ENCODE results near the gene CDH4.

Gene CDH4

DNA sequence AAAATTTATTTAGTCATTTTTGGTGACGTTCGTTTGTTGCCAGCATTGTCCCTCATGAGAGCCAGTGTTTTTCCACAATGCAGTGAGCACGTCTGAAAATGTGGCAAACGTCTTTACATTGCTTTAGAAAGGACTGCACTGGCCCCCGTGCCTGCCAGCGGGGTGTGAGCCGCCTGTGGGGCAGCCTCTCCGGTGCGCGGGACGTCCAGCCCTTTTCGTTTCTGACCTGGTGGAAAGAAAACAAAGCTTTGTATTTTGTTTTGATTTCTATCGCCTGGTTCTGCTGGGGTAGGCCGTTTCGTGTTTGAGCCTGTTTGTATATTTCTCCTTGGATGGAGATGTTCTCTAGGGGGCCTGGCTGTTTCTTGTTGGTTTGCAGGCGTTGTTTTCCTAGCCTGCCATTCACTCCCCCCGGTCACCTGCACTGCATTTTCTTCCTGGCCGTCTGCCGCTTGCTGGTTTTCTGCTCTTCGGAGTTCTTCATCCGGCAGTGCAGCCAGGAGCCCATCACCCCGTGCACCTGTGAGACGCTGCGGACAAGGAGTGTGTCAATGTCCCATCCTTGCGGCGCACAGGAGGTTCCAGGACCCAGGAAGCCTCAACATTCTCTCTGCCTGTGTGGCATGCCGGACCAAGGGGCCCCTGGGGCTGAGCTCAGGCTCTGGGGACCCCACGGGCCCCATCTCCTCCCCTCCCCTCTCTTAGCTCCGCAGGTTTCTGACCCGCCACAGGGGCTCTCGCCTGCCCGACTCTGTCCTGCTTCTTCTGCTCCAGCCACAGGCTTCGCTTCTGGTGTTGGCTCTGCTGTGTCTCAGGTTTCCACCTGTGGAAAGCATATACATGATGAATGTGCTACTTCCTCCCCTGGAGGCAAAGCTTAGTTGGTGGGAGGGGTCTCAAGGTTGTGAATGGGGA is 100.5 kb downstream of the CDH4 start:
- Mint-ChIP-seq H3K4me3 (no peak overlapping the region), H3K9me3 (peaks cover 5% of the 10 kb centered on the region), H3K27ac (ENCODE audit: low read depth) (no peak overlapping the region), H3K27me3 (peaks cover 19% of the 10 kb centered on the region), H3K36me3 (ENCODE audit: insufficient read depth) (no peaks in the 10 kb centered on the region), H3K4me1 (no peaks in the 10 kb centered on the region)
- DNase-seq (ENCODE audit: low spot score in 2 of 2), result no peak
- no peak for ATAC-seq (replicated peaks; ENCODE audit: extremely low read depth, poor library complexity, severe bottlenecking)

DNA sequence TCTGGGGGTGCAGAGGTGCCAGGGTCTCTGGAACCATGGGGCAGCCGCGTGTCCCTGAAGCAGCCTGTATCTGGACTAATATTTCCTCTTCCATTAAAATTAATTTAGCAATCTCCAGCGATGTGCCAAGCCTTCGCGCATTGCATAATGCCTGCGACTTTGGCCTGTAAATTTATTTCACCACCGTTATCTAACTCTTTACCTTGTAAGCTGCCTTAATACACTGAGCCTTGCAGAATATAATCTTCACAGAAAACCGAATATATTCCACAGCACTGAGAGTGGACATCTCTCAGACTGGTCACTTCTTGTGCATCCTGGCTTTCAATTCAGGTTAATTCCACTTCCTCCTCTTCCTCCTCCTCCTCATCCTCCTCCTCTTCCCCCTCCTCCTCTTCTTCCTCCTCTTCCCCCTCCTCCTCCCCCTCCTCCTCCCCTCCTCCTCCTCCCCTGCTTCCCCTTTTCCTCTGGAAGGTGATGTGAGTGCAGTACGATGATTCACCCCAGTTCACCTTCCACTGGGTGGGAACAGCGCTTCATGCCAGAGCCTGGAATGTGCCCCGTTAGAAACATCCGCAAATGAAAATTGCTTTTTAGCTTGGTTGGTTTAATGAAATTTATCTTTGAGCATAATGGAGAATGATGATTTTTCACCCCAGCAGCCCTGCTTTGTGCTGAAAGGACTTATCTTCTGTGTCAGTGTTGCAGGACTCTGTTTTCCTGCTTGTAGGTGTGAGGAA is 101.4 kb downstream of the CDH4 start:
- ATAC-seq (replicated peaks; ENCODE audit: extremely low read depth, poor library complexity, severe bottlenecking) (no peak), DNase-seq (ENCODE audit: low spot score in 2 of 2) (no peak)
- no peaks in the 10 kb centered on the region for H3K4me1 Mint-ChIP-seq
- no peaks in the 10 kb centered on the region for H3K36me3 Mint-ChIP-seq (ENCODE audit: insufficient read depth)
- H3K4me3 Mint-ChIP-seq, result no peak overlapping the region
- H3K27me3 Mint-ChIP-seq, result peaks cover 26% of the 10 kb centered on the region
- peaks cover 5% of the 10 kb centered on the region for H3K9me3 Mint-ChIP-seq
- no peak overlapping the region for H3K27ac Mint-ChIP-seq (ENCODE audit: low read depth)

DNA sequence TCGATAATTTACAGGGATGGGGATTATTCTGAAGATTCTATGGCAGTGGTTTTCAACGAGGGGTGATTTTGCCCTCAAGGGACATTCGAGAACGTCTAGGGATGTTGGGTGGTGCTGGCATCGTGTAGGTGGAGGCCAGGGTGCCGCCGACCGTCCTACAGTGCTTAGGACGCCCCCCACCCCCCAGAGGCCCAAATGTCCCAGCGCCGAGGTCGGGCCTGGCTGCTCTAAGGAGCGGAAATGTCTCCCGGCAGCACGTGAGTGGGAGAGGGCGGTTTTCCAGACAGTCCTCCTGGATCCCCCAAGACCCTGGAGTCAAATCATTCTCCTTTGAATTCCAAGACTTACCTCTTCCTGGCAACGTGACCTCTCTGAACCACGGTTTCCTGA is 101.9 kb downstream of the CDH4 start:
- Mint-ChIP-seq H3K9me3 (peaks cover 5% of the 10 kb centered on the region), H3K4me3 (no peak overlapping the region), H3K4me1 (no peaks in the 10 kb centered on the region), H3K27me3 (peaks cover 26% of the 10 kb centered on the region), H3K27ac (ENCODE audit: low read depth) (no peak overlapping the region), H3K36me3 (ENCODE audit: insufficient read depth) (no peaks in the 10 kb centered on the region)
- ATAC-seq (replicated peaks; ENCODE audit: extremely low read depth, poor library complexity, severe bottlenecking), result no peak
- DNase-seq (ENCODE audit: low spot score in 2 of 2), result no peak

DNA sequence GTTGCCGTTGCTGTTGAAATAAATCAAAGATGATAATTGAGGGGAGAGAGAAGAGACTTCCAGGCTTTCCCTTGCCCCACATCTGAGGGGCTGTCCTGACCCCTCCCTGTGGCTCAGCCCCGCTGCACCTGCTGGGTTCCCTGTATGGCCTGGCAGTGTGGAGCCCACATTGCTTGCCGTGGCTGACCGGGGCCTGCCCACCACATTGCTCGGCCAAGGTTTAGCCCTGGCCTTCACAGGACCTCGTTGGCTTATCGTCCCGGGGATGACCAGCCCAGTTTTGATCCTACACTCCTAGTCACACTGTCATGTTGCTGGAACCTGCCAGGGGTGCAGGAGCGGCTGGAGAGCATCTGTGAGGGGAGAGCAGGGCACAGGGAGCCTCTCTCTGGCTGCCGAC is 102.4 kb downstream of the CDH4 start:
- no peak for DNase-seq (ENCODE audit: low spot score in 2 of 2)
- H3K9me3 Mint-ChIP-seq, result peaks cover 5% of the 10 kb centered on the region
- H3K36me3 Mint-ChIP-seq (ENCODE audit: insufficient read depth), result no peaks in the 10 kb centered on the region
- no peak overlapping the region for H3K4me3 Mint-ChIP-seq
- peaks cover 27% of the 10 kb centered on the region for H3K27me3 Mint-ChIP-seq
- no peak for ATAC-seq (replicated peaks; ENCODE audit: extremely low read depth, poor library complexity, severe bottlenecking)
- no peak overlapping the region for H3K27ac Mint-ChIP-seq (ENCODE audit: low read depth)
- no peaks in the 10 kb centered on the region for H3K4me1 Mint-ChIP-seq

DNA sequence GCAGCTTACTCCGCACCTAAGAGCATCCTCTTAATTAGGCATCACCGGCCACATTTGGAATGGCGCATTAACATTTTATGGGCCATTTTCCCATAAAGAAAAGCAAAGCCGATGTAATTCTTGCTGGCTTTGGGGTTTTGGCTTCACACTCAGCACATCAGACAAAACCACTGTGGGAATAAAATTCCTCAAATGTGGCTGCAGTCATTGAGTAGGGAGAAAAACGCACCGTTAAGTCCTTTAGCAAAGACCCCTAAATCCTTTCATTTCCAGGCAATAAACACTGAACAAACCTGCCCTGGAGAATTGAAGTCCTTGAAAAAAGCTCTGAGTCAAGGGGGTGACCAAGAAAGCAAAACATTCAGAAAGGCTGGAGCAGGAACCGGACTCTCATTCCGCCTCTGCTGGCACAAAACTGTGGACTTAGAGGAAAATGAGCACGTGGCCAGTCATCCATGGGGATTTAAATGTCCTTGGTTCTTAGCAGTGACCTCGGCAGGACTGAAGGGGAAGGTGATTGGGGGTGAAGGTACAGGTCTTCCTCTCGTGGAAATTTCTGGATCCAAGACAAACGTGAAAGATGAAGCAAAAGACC is 102.9 kb downstream of the CDH4 start:
- DNase-seq (ENCODE audit: low spot score in 2 of 2) (no peak), ATAC-seq (replicated peaks; ENCODE audit: extremely low read depth, poor library complexity, severe bottlenecking) (no peak)
- peaks cover 32% of the 10 kb centered on the region for H3K27me3 Mint-ChIP-seq
- H3K9me3 Mint-ChIP-seq, result peaks cover 5% of the 10 kb centered on the region
- H3K27ac Mint-ChIP-seq (ENCODE audit: low read depth), result no peak overlapping the region
- no peaks in the 10 kb centered on the region for H3K4me1 Mint-ChIP-seq
- no peaks in the 10 kb centered on the region for H3K36me3 Mint-ChIP-seq (ENCODE audit: insufficient read depth)
- no peak overlapping the region for H3K4me3 Mint-ChIP-seq

DNA sequence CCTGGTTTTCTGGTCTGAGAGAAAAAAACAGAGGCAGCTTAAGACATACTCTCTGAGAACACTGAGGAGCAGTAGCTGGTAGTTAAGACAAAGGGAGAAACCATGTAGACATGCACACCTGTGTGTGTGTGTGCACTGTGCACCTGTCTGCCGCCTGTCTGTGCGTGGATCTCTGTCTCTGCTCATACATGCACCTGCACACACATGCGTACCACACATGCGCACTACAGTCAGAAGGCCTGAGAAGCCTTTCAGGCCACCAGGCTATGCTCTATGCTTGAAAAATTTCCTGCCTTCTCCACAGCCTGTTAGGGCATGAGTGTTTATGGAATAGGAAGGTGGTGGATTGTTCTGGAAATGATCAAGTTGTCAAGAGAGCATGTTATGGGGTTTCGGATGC is 103.5 kb downstream of the CDH4 start:
- Mint-ChIP-seq H3K9me3 (peaks cover 5% of the 10 kb centered on the region), H3K4me3 (no peak overlapping the region), H3K27ac (ENCODE audit: low read depth) (no peak overlapping the region), H3K4me1 (no peaks in the 10 kb centered on the region), H3K27me3 (peaks cover 37% of the 10 kb centered on the region), H3K36me3 (ENCODE audit: insufficient read depth) (no peaks in the 10 kb centered on the region)
- DNase-seq (ENCODE audit: low spot score in 2 of 2), result no peak
- no peak for ATAC-seq (replicated peaks; ENCODE audit: extremely low read depth, poor library complexity, severe bottlenecking)

DNA sequence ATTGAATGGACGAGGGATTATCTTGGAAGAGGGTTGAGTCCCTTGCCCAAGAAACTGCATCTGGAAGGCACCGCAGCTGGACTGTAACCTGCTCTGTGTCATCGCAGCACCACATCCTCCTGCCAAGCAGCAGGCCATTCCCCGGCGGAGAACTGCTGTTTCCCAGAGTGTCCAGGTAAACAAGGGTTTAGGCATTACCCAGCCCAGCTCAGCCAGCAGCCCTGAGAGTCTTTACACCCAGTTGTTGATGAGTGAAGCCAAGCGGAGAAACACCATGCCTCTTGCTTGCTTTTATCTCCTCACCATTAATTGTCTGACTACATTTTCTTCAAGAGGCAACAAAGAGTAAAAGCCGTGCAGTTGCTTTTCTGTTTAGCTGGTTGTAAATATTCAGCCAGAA is 104.1 kb downstream of the CDH4 start:
- Mint-ChIP-seq H3K27ac (ENCODE audit: low read depth) (no peak overlapping the region), H3K9me3 (peaks cover 5% of the 10 kb centered on the region), H3K27me3 (peaks cover 37% of the 10 kb centered on the region), H3K4me3 (no peak overlapping the region), H3K36me3 (ENCODE audit: insufficient read depth) (no peaks in the 10 kb centered on the region), H3K4me1 (no peaks in the 10 kb centered on the region)
- ATAC-seq (replicated peaks; ENCODE audit: extremely low read depth, poor library complexity, severe bottlenecking) (no peak), DNase-seq (ENCODE audit: low spot score in 2 of 2) (no peak)

DNA sequence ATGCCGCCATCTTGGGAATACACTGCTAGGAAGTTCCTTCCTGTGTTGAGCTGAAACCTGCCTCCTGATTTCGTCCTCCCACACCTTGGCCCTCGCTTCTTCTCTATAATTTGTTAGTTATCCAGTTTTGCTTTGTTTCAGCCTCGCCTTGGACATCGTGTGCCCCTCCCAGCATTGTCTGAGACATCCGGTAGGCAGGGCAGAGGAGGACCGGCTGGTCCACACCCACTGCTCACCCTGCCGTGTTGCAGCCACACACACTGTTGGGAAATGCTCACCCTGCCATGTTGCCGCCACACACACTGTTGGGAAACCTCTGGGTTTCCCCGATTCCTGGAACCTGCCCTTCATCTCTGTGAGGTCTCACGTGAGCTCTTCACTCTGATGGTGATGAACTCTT is 105.1 kb downstream of the CDH4 start:
- no peak for DNase-seq (ENCODE audit: low spot score in 2 of 2)
- peaks cover 5% of the 10 kb centered on the region for H3K9me3 Mint-ChIP-seq
- peaks cover 37% of the 10 kb centered on the region for H3K27me3 Mint-ChIP-seq
- H3K4me3 Mint-ChIP-seq, result no peak overlapping the region
- no peak for ATAC-seq (replicated peaks; ENCODE audit: extremely low read depth, poor library complexity, severe bottlenecking)
- H3K27ac Mint-ChIP-seq (ENCODE audit: low read depth), result no peak overlapping the region
- H3K4me1 Mint-ChIP-seq, result no peaks in the 10 kb centered on the region
- H3K36me3 Mint-ChIP-seq (ENCODE audit: insufficient read depth), result no peaks in the 10 kb centered on the region

DNA sequence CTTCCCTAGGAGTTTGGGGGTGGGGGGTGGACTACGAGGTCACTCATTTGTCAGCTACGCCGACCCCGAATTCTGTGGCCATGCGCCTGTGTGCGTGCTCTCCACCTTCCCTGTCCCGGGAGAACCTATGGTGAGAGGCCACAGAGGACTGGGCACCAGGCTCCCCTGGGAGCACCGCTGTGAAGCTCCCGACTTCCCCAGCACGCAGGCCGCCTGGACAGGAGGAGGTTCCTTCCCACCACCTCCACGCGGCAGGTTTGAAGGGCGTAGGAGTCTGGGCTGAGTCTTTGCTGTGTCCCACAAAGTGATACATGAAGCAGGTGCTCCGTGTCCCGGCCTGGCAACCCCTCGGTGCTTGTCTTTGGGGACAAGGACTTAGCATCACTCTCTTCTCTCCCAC is 107.2 kb downstream of the CDH4 start:
- no peak for DNase-seq (ENCODE audit: low spot score in 2 of 2)
- ATAC-seq (replicated peaks; ENCODE audit: extremely low read depth, poor library complexity, severe bottlenecking), result no peak
- Mint-ChIP-seq H3K36me3 (ENCODE audit: insufficient read depth) (no peaks in the 10 kb centered on the region), H3K27me3 (peaks cover 37% of the 10 kb centered on the region), H3K9me3 (peaks cover 5% of the 10 kb centered on the region), H3K27ac (ENCODE audit: low read depth) (no peak overlapping the region), H3K4me3 (no peak overlapping the region), H3K4me1 (no peaks in the 10 kb centered on the region)

DNA sequence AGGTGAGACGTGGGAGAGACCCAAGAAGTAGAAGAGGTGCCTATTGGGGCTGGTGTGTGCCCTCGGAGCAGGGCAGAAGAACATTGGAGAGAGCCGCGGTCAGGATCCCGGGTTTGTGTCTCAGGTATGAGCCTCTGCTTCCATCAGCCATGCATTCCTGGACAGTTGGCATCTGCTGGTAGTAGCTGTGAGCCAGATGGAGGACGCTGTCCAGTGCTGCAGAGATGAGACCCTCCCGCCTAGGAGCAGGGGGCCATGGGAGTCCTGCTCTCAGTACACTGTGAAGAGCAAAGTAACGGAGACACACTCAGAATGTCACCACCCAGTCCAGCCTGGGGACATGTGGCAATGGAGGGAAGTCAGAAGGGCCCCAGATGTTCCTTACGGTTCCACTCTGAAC is 108.2 kb downstream of the CDH4 start:
- peaks cover 5% of the 10 kb centered on the region for H3K9me3 Mint-ChIP-seq
- no peak overlapping the region for H3K27ac Mint-ChIP-seq (ENCODE audit: low read depth)
- no peaks in the 10 kb centered on the region for H3K4me1 Mint-ChIP-seq
- H3K36me3 Mint-ChIP-seq (ENCODE audit: insufficient read depth), result no peaks in the 10 kb centered on the region
- ATAC-seq (replicated peaks; ENCODE audit: extremely low read depth, poor library complexity, severe bottlenecking) (no peak), DNase-seq (ENCODE audit: low spot score in 2 of 2) (no peak)
- H3K4me3 Mint-ChIP-seq, result no peak overlapping the region
- peaks cover 34% of the 10 kb centered on the region for H3K27me3 Mint-ChIP-seq

DNA sequence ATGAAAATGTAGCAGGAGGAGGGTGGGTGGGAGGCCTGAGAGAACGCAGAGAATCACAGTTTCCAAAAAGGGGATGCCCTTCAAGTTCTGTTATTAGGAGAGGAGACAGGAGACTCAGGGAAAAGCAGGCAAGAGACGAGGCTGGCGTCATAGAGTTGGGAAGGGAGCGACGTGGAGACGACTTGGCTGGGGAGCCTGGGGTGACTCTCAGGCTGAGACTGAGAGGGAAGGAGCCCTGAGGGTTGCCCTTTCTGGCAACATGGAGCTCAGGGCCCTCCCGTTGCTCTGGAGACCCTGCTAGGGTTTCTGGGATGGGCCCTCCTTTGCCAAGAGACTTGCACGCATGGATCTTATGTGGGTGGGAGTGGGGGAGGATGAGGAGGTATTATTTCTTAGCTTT is 108.9 kb downstream of the CDH4 start:
- DNase-seq (ENCODE audit: low spot score in 2 of 2), result no peak
- H3K4me3 Mint-ChIP-seq, result no peak overlapping the region
- H3K9me3 Mint-ChIP-seq, result peaks cover 5% of the 10 kb centered on the region
- H3K36me3 Mint-ChIP-seq (ENCODE audit: insufficient read depth), result no peaks in the 10 kb centered on the region
- no peaks in the 10 kb centered on the region for H3K4me1 Mint-ChIP-seq
- ATAC-seq (replicated peaks; ENCODE audit: extremely low read depth, poor library complexity, severe bottlenecking), result no peak
- H3K27me3 Mint-ChIP-seq, result peaks cover 28% of the 10 kb centered on the region
- H3K27ac Mint-ChIP-seq (ENCODE audit: low read depth), result no peak overlapping the region

DNA sequence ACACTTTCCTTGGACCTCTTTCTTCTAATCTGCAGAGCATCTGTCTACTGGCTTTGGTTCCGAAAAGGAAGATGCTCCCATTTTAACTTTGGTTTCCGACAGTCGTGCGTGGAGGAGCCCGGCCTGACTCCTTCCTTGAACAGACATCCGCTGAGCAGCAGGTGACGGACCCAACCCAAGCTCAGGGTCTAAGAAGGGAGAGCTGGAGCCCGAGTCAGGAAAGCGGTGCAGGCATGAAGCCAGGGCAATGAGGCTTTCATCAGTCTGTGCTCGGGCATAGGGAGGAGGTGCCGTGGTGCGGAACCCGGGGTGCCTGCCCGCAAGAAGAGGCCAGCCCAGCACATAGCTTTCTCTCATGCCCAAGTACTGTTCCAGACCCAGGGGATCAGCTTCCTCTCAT is 109.4 kb downstream of the CDH4 start:
- H3K9me3 Mint-ChIP-seq, result peaks cover 5% of the 10 kb centered on the region
- H3K27ac Mint-ChIP-seq (ENCODE audit: low read depth), result no peak overlapping the region
- ATAC-seq (replicated peaks; ENCODE audit: extremely low read depth, poor library complexity, severe bottlenecking) (no peak), DNase-seq (ENCODE audit: low spot score in 2 of 2) (no peak)
- H3K4me1 Mint-ChIP-seq, result no peaks in the 10 kb centered on the region
- no peaks in the 10 kb centered on the region for H3K36me3 Mint-ChIP-seq (ENCODE audit: insufficient read depth)
- H3K4me3 Mint-ChIP-seq, result no peak overlapping the region
- peaks cover 26% of the 10 kb centered on the region for H3K27me3 Mint-ChIP-seq

DNA sequence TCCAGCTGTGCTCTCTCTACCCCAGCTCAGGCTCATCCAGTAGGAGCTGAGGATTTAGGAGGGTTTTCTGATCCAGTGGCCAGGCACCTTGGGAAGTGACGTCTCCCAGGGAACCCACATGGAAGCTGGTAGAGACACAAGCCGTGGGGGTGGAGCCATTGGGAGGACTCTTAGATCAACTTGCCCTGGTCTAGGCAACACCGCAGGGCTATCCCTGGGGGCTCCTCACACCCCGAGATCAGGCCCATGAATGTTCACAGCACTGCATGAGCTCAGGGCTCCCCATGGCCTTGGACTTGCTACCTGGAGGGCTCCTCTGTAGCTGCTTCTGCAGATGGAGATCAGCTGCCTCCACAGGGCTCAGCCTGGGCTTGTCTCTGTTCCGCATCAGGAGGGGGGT is 112.1 kb downstream of the CDH4 start:
- Mint-ChIP-seq H3K27me3 (peaks cover 11% of the 10 kb centered on the region), H3K36me3 (ENCODE audit: insufficient read depth) (no peaks in the 10 kb centered on the region), H3K4me1 (no peaks in the 10 kb centered on the region), H3K9me3 (no peaks in the 10 kb centered on the region), H3K27ac (ENCODE audit: low read depth) (no peak overlapping the region), H3K4me3 (no peak overlapping the region)
- no peak for DNase-seq (ENCODE audit: low spot score in 2 of 2)
- no peak for ATAC-seq (replicated peaks; ENCODE audit: extremely low read depth, poor library complexity, severe bottlenecking)

All from central memory CD8-positive, alpha-beta T cell (primary cell).